PC-3 (cell line): ENCODE data around the gene TMTC1. TPM values are rescaled to one million over a fixed set of nuclear protein-coding genes. Genes with fewer than 3 reads are reported as not detected.

ENCODE experiments used
- ATAC-seq: fragments of 200-7000 bp; cut with Tn5 transposase; 2 replicates; pipeline ENCODE4 v1.9.1; 2020; ENCODE audit warnings: mild to moderate bottlenecking, moderate library complexity
- BruUV-seq: library from RNA; stranded (reverse); fragments of 400-500 nt; replicated peaks from 2 replicates; lab custom pipeline; 2021; lab: Mats Ljungman, UMichigan
- CTCF ChIA-PET: fragments of 300-600 bp; sonication (Branson Sonifier 250); formaldehyde crosslinking; loops from one replicate; lab custom pipeline; 2022; ENCODE audit warnings: antibody characterized with exemption; lab: Charles Lee
- POLR2A ChIA-PET: fragments of 300-600 bp; sonication (Branson Sonifier 250); formaldehyde crosslinking; loops from one replicate; lab custom pipeline; 2022; ENCODE audit warnings: antibody characterized with exemption; ENCODE audit not compliant: unreplicated experiment; lab: Charles Lee
- DNase-seq: peaks from one replicate; pipeline ENCODE4 v3.0.0-alpha.2; 2015
- H2AFZ ChIP-seq: fragments of 300-600 bp; sonication (generic); 2 replicates; pipeline ENCODE4 v1.6.0; 2016; ENCODE audit warnings: antibody characterized with exemption, low read length
- H3F3A ChIP-seq: fragments of 300-600 bp; sonication (generic); one replicate; pipeline ENCODE4 v1.6.0; 2017; ENCODE audit warnings: antibody characterized with exemption, low read length, control low read depth, mild to moderate bottlenecking; ENCODE audit not compliant: unreplicated experiment
- H3K27ac ChIP-seq: fragments of 300-600 bp; sonication (generic); 2 replicates; pipeline ENCODE4 v1.5.1; 2016; ENCODE audit warnings: mild to moderate bottlenecking, low read length
- H3K27me3 ChIP-seq: fragments of 300-600 bp; sonication (generic); 2 replicates; pipeline ENCODE4 v1.6.1; 2016; ENCODE audit warnings: low read length, mixed read lengths
- H3K36me3 ChIP-seq: fragments of 300-600 bp; sonication (generic); 2 replicates; pipeline ENCODE4 v1.6.1; 2016; ENCODE audit warnings: low read depth, mixed run types, low read length, mixed read lengths
- H3K4me1 ChIP-seq: fragments of 300-600 bp; sonication (generic); 2 replicates; pipeline ENCODE4 v1.5.1; 2016; ENCODE audit warnings: low read length; ENCODE audit not compliant: insufficient read depth
- H3K4me2 ChIP-seq: fragments of 300-600 bp; sonication (generic); 2 replicates; pipeline ENCODE4 v1.6.0; 2016; ENCODE audit warnings: low read length
- H3K4me3 ChIP-seq: fragments of 300-600 bp; sonication (generic); 2 replicates; pipeline ENCODE4 v1.5.1; 2016; ENCODE audit warnings: mild to moderate bottlenecking, low read length, mixed read lengths
- H3K79me2 ChIP-seq: fragments of 300-600 bp; sonication (generic); 2 replicates; pipeline ENCODE4 v1.6.1; 2017; ENCODE audit warnings: low read length, mixed read lengths
- H3K9ac ChIP-seq: fragments of 300-600 bp; sonication (generic); 2 replicates; pipeline ENCODE4 v1.6.0; 2016; ENCODE audit warnings: mild to moderate bottlenecking, low read length
- H3K9me2 ChIP-seq: fragments of 300-600 bp; sonication (generic); replicated peaks from 2 replicates; pipeline ENCODE4 v1.6.1; 2016; ENCODE audit warnings: mixed run types, low read length, mixed read lengths
- H3K9me3 ChIP-seq: fragments of 300-600 bp; sonication (generic); 2 replicates; pipeline ENCODE4 v1.6.1; 2016; ENCODE audit warnings: low read length, mixed read lengths
- H4K20me1 ChIP-seq: fragments of 300-600 bp; sonication (generic); 2 replicates; pipeline ENCODE4 v1.6.1; 2016; ENCODE audit warnings: low read length, mixed read lengths
- EZH2 ChIP-seq: fragments of 300-600 bp; sonication (generic); IDR thresholded peaks from one replicate; pipeline ENCODE4 v1.6.1; 2017; ENCODE audit warnings: antibody characterized with exemption, mild to moderate bottlenecking, low read length; ENCODE audit not compliant: unreplicated experiment
- EZH2phosphoT487 ChIP-seq: fragments of 300-600 bp; sonication (generic); IDR thresholded peaks from 2 replicates; pipeline ENCODE4 v1.6.1; 2018; ENCODE audit warnings: mild to moderate bottlenecking, antibody characterized with exemption, low read length, borderline replicate concordance
- intact Hi-C: fragments of 100-400 bp; cut with micrococcal nuclease; formaldehyde crosslinking; loops from 2 replicates; pipeline ENCODE4 v1.9.0; 2023
- total RNA-seq: library from RNA; depleted of rRNA; stranded (reverse); fragments of >200 nt; gene quantifications from 2 replicates; pipeline ENCODE4 v1.2.3, GENCODE V29; 2014
- TF ChIP-seq, protein P1 (sequence below): fragments of 300-600 bp; sonication (generic); conservative IDR thresholded peaks from 2 replicates; pipeline ENCODE4 v1.5.1; 2017; ENCODE audit warnings: antibody characterized with exemption, low read depth, mild to moderate bottlenecking, low read length

The TMTC1 gene
- total RNA-seq, 1 experiment from 2014 or later, result 5.8 TPM

DNA sequence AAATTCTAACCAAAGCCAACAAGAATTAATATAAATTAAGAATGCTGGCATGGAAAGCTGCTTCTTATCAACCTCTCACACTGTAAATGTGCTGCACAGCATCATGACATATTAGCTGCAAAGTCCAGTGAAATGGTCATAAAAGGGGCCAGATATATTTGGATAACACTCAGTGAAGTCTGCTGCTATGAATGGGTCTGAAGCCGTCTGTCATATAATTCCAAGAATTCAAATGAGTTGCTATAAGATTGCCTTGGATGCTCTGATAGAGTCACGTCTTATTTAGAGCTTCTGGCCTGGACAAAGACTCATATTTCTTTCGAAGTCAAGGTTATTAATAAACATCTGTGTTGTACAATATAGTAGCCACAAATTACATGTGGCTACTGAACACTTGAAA is 231.9 kb downstream of the TMTC1 start:
- ATAC-seq (no peak), DNase-seq (no peak)
- Histone ChIP-seq H3K4me1 (peaks cover 12% of the 10 kb centered on the region), H3K4me2 (no peak overlapping the region), H3K27ac (no peak overlapping the region), H3K36me3 (no peaks in the 10 kb centered on the region), H3K9me2 (no peaks in the 10 kb centered on the region), H3K4me3 (no peak overlapping the region), H4K20me1 (no peaks in the 10 kb centered on the region), H3K9ac (no peak overlapping the region), H3K27me3 (no peaks in the 10 kb centered on the region), H2AFZ (no peak overlapping the region), H3F3A (no peaks in the 10 kb centered on the region), H3K79me2 (no peaks in the 10 kb centered on the region), H3K9me3 (no peaks in the 10 kb centered on the region)
- CTCF ChIA-PET, result interaction anchor here (0.5 to 1.0 kb wide), 4 partner anchors 24 to 294 kb away, joined by 3 to 7 read pairs (median 4); no protein-coding TSS in a partner anchor
- POLR2A ChIA-PET, result interaction anchor here (0.6 kb wide), 1 partner anchor 40 kb away, joined by 6 read pairs; no protein-coding TSS in a partner anchor
- TF ChIP-seq EZH2, result no peak
- TF ChIP-seq, protein P1, sequence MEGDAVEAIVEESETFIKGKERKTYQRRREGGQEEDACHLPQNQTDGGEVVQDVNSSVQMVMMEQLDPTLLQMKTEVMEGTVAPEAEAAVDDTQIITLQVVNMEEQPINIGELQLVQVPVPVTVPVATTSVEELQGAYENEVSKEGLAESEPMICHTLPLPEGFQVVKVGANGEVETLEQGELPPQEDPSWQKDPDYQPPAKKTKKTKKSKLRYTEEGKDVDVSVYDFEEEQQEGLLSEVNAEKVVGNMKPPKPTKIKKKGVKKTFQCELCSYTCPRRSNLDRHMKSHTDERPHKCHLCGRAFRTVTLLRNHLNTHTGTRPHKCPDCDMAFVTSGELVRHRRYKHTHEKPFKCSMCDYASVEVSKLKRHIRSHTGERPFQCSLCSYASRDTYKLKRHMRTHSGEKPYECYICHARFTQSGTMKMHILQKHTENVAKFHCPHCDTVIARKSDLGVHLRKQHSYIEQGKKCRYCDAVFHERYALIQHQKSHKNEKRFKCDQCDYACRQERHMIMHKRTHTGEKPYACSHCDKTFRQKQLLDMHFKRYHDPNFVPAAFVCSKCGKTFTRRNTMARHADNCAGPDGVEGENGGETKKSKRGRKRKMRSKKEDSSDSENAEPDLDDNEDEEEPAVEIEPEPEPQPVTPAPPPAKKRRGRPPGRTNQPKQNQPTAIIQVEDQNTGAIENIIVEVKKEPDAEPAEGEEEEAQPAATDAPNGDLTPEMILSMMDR, result no peak
- BruUV-seq, result no TSS peak
- intact Hi-C loops, result loop anchor here (1.0 to 5.0 kb wide), 5 partner anchors 29 to 245 kb away; partner anchors contain the start of gene TMTC1

DNA sequence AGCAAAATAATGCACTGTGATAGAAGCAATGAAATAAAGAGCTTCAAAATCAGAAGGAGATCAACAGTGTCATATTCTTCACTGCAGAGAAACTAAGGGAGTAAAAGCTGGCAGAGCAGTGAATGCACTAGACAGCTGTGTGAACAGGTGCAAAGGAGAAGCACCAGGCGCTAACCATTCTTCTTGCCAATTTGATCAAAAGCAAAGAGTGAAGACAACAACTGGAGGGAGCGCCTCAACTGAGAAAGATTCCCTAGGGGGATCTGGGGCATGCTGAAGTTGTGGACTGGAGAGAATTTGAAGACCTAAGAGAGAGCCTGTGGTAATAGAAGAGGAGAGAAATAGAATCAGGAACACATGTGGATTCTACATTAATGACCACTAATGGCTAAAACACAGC is 235.9 kb downstream of the TMTC1 start:
- Histone ChIP-seq H4K20me1 (no peaks in the 10 kb centered on the region), H3K9me3 (no peaks in the 10 kb centered on the region), H3K36me3 (no peaks in the 10 kb centered on the region), H3K79me2 (no peaks in the 10 kb centered on the region), H3K9me2 (no peaks in the 10 kb centered on the region), H3K9ac (no peak overlapping the region), H3K4me3 (no peak overlapping the region), H3K27me3 (no peaks in the 10 kb centered on the region), H3K27ac (no peak overlapping the region), H3K4me1 (peaks cover 19% of the 10 kb centered on the region), H2AFZ (no peak overlapping the region), H3K4me2 (peak overlapping the region; percentile 34; the same call in 1 of the 2 replicates), H3F3A (no peaks in the 10 kb centered on the region)
- intact Hi-C loops, result loop anchor here (1.0 kb wide), 2 partner anchors 13 to 18 kb away; no protein-coding TSS in a partner anchor
- DNase-seq, result no peak
- peak; percentile 2; the same call in 1 of the 2 replicates for ATAC-seq
- TF ChIP-seq, protein P1, result no peak
- TF ChIP-seq EZH2 (no peak), EZH2phosphoT487 (no peak)
- CTCF ChIA-PET, result no interaction called here
- BruUV-seq, result TSS peak; percentile 77
- POLR2A ChIA-PET, result no interaction called here

DNA sequence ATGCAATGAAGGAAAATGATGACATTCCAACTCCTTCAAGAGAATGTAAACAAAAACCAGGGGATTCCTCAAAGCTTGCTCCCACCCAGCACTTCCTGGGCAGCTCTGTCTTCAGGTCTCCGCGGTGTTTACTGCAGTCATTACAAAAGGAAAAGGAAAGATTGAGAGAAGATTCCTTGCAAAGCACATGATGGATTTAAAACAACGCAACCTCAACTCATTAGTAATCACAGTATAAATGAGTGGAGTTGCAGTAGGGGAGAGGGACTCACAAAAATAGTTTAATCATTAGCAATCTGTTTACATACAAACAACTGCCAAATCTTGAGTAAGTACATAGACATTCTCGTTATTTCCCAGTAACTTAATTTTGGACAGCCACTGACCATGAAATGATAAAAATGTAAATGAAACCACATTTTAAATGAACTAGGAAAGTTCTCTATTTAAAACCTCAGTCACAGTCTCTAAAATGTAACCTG is 236.6 kb downstream of the TMTC1 start:
- DNase-seq (peak; percentile 78), ATAC-seq (peak; percentile 87)
- Histone ChIP-seq H3K4me2 (peak overlapping the region; percentile 34), H3K27me3 (no peaks in the 10 kb centered on the region), H3K4me3 (peak overlapping the region; percentile 13; the same call in 1 of the 2 replicates), H4K20me1 (no peaks in the 10 kb centered on the region), H3F3A (no peaks in the 10 kb centered on the region), H3K79me2 (no peaks in the 10 kb centered on the region), H3K9me2 (no peaks in the 10 kb centered on the region), H2AFZ (peak overlapping the region; percentile 39; the same call in 1 of the 2 replicates), H3K4me1 (peaks cover 19% of the 10 kb centered on the region), H3K9me3 (no peaks in the 10 kb centered on the region), H3K27ac (peak overlapping the region; percentile 4), H3K36me3 (no peaks in the 10 kb centered on the region), H3K9ac (no peak overlapping the region)
- ChIA-PET POLR2A (interaction anchor here (0.6 kb wide), 1 partner anchor 177 kb away, joined by 4 read pairs; no protein-coding TSS in a partner anchor), CTCF (no interaction called here)
- no peak for TF ChIP-seq EZH2
- TF ChIP-seq, protein P1, result no peak
- TF ChIP-seq EZH2phosphoT487, result no peak
- no TSS peak for BruUV-seq
- intact Hi-C loops, result loop anchor here (1.0 kb wide), 2 partner anchors 14 to 19 kb away; no protein-coding TSS in a partner anchor
